Breast epithelium (tissue), 3 donors: Measurements from ENCODE around the gene SLC35A3.

Experiments used
- POLR2A ChIP-seq: fragments of 450-650 bp; IDR thresholded peaks from one replicate; pipeline ENCODE4 v1.6.1; 2016; ENCODE audit warnings: antibody characterized with exemption, mild to moderate bottlenecking, moderate library complexity
- TF ChIP-seq, protein P1 (sequence below), 3 donors: fragments of 450-650 bp; IDR thresholded peaks; one replicate each; pipeline ENCODE4 v1.5.1; 2016 to 2017; ENCODE audit warnings: antibody characterized with exemption in 3 of 3, mild to moderate bottlenecking in 3 of 3, moderate library complexity in 3 of 3

DNA sequence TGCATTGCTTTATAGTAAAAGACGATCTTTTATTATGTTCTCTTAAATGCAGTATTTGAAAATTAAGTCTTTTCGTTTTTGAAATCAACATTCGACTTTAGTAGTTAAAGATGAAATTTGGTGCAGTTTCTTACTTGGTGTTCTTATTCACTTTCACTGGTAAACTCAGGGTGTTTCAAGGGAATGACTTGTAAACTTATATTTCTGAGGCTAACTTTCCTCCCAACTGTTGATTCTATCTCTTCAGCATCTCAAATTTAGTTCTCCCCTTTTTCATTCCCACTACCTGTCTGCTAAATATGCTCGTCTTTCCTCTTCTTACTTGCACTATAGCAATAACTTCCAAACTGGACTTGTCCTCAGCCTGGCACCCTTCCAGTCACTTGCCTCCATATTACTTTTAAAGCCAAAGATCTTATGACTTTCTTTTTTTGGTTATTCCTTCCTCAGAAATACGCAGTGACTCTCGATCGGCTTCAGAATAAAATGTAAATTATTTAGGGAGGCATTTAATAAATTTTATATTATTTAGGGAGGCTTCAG is 988 bp downstream of the SLC35A3 start:
- TF ChIP-seq, protein P1, sequence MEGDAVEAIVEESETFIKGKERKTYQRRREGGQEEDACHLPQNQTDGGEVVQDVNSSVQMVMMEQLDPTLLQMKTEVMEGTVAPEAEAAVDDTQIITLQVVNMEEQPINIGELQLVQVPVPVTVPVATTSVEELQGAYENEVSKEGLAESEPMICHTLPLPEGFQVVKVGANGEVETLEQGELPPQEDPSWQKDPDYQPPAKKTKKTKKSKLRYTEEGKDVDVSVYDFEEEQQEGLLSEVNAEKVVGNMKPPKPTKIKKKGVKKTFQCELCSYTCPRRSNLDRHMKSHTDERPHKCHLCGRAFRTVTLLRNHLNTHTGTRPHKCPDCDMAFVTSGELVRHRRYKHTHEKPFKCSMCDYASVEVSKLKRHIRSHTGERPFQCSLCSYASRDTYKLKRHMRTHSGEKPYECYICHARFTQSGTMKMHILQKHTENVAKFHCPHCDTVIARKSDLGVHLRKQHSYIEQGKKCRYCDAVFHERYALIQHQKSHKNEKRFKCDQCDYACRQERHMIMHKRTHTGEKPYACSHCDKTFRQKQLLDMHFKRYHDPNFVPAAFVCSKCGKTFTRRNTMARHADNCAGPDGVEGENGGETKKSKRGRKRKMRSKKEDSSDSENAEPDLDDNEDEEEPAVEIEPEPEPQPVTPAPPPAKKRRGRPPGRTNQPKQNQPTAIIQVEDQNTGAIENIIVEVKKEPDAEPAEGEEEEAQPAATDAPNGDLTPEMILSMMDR (IDR thresholded peaks at IDR 0.05) = no peak
- TF ChIP-seq POLR2A = no peak
